NCI-H510A treated with DMSO at 0.1 percent for 48 hours (cell line): Measurements from ENCODE around the gene NEUROD6.

Experiments
- DNase-seq: peaks from one replicate; lab custom pipeline; 2025; lab: John Stamatoyannopoulos, UW

Gene NEUROD6

GRCh38 chr7:31333291-31333690, 7.2 kb downstream of the NEUROD6 start:
- no peak for DNase-seq

GRCh38 chr7:31327071-31327470, 13.5 kb downstream of the NEUROD6 start:
- DNase-seq, result no peak

- DNase-seq, result no peak
Measured at GRCh38 chr7:31326416-31326815, 14.1 kb downstream of the NEUROD6 start.

GRCh38 chr7:31323101-31323500, 17.4 kb downstream of the NEUROD6 start:
- no peak for DNase-seq

- no peak for DNase-seq
Measured at GRCh38 chr7:31320675-31321074, 19.9 kb downstream of the NEUROD6 start.

GRCh38 chr7:31318313-31318712, 22.2 kb downstream of the NEUROD6 start:
- DNase-seq, result no peak

GRCh38 chr7:31316876-31317275, 23.6 kb downstream of the NEUROD6 start:
- DNase-seq, result no peak

- no peak for DNase-seq
Measured at GRCh38 chr7:31315758-31316157, 24.8 kb downstream of the NEUROD6 start.

- DNase-seq, result no peak
Measured at GRCh38 chr7:31314781-31315180, 25.7 kb downstream of the NEUROD6 start.

- no peak for DNase-seq
Measured at GRCh38 chr7:31312889-31313288, 27.6 kb downstream of the NEUROD6 start.

GRCh38 chr7:31311552-31311951, 29.0 kb downstream of the NEUROD6 start:
- no peak for DNase-seq

- DNase-seq, result no peak
Measured at GRCh38 chr7:31310321-31310935, 30.1 kb downstream of the NEUROD6 start.

- no peak for DNase-seq
Measured at GRCh38 chr7:31309407-31309806, 31.1 kb downstream of the NEUROD6 start.

- no peak for DNase-seq
Measured at GRCh38 chr7:31308652-31309051, 31.9 kb downstream of the NEUROD6 start.

- DNase-seq, result no peak
Measured at GRCh38 chr7:31307972-31308371, 32.6 kb downstream of the NEUROD6 start.

GRCh38 chr7:31305260-31305659, 35.3 kb downstream of the NEUROD6 start:
- no peak for DNase-seq

GRCh38 chr7:31304446-31304845, 36.1 kb downstream of the NEUROD6 start:
- no peak for DNase-seq

- DNase-seq, result no peak
Measured at GRCh38 chr7:31302356-31302755, 38.2 kb downstream of the NEUROD6 start.

- DNase-seq, result no peak
Measured at GRCh38 chr7:31299336-31299735, 41.2 kb downstream of the NEUROD6 start.

- DNase-seq, result no peak
Measured at GRCh38 chr7:31290601-31291000, 49.9 kb downstream of the NEUROD6 start.
